ENCODE data around the gene BCAS3.
A peak's percentile ranks its signal among the peaks of the same experiment; 100 is the strongest.
"Not testable (repeated sequence)": the region's sequence is repeated elsewhere in the genome, so short reads cannot be mapped to it uniquely, and the experiment has no call there.

Gene BCAS3

DNA sequence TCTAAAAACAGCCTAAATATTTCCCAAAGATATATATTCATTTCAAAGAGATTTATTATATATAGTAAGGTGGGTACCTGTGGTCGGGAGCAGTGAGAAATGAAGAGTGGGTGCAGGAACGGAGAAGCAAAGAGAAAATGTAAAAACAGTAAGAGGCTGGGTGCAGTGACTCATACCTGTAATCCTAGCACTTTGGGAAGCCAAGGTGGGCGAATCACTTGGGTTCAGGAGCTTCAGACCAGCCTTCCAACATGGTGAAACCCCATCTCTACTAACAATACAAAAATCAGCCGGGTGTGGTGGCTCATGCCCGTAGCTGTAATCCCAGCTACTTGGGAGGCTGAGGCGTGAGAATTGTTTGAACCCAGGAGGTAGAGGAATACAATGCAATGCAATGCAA is 257.1 kb downstream of the BCAS3 start:
- DNase-seq (ENCODE audit: low spot score) = no peak

- DNase-seq (ENCODE audit: low spot score) = not testable (repeated sequence)
Measured at GRCh38 chr17:60935991-60936390, 258.3 kb downstream of the BCAS3 start.

- DNase-seq (ENCODE audit: low spot score) = no peak
Measured at GRCh38 chr17:60939318-60939717, 261.7 kb downstream of the BCAS3 start.

- peak; percentile 74 for DNase-seq (ENCODE audit: low spot score)
Measured at GRCh38 chr17:60941028-60941427, 263.4 kb downstream of the BCAS3 start.

- no peak for DNase-seq (ENCODE audit: low spot score)
Measured at GRCh38 chr17:60941571-60941970, 263.9 kb downstream of the BCAS3 start.

GRCh38 chr17:60944751-60945150 is 267.1 kb downstream of the BCAS3 start:
- no peak for DNase-seq (ENCODE audit: low spot score)

GRCh38 chr17:60947100-60947499 is 269.4 kb downstream of the BCAS3 start:
- DNase-seq (ENCODE audit: low spot score) = peak; percentile 68

DNA sequence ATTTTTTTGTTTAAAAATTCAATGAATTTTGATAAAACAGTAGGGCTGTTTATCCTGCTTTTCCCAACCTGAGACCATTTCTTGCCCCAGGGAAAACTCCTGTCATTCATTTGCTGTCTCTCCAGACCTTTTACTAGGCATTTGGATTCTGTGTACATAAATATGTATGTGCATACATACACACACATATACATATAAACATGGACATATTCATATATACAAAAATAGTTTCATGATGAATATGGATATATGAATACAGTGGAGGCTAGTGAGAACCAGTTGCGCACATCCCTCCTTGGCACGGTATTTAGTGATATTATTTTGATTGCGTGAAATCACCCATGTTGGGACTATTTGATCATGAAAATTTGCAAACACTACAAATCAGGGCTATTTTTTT is 269.9 kb downstream of the BCAS3 start:
- no peak for DNase-seq (ENCODE audit: low spot score)

- no peak for DNase-seq (ENCODE audit: low spot score)
Measured at GRCh38 chr17:60952747-60953146, 275.1 kb downstream of the BCAS3 start.

DNA sequence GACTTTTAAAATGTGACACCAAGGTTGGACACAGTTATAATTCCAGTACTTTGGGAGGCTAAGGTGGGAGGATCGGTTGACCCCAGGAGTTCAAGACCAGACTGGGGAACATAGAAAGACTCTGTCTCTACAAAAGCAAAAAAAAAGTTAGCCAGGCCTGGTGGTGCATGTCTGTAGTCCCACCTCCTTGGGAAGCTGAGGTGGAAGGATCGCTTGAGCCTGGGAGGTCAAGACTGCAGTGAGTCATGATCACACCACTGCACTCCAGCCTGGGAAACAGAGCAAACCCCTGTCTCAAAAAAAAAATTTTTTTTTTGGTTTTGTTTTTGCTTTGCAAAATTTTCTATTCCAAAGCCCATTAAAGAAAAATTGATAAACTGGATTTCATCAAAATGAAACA is 281.4 kb downstream of the BCAS3 start:
- no peak for DNase-seq (ENCODE audit: low spot score)

DNA sequence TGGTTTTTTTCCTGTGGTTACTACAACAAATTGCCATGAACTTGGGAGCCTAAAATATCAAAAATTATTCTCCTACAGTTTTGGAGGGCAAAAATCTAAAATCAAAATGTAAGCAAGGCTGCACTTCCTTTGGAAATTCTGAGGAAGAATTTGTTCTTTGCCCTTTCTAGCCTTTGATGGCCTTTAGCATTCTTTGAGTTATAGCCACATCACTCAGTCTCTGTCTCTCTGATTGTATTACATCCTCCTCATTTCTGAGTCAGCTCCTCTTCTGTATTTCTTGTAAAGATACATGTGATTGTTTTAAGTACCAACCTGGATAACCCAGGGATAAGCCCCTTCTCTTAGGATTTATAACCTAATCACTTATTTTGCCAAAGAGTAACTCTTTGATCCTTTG is 282.0 kb downstream of the BCAS3 start:
- no peak for DNase-seq (ENCODE audit: low spot score)

- no peak for DNase-seq (ENCODE audit: low spot score)
Measured at GRCh38 chr17:60960398-60961065, 282.9 kb downstream of the BCAS3 start.

GRCh38 chr17:60964160-60964559 is 286.5 kb downstream of the BCAS3 start:
- no peak for DNase-seq (ENCODE audit: low spot score)

GRCh38 chr17:60968266-60968665 is 290.6 kb downstream of the BCAS3 start:
- no peak for DNase-seq (ENCODE audit: low spot score)

DNA sequence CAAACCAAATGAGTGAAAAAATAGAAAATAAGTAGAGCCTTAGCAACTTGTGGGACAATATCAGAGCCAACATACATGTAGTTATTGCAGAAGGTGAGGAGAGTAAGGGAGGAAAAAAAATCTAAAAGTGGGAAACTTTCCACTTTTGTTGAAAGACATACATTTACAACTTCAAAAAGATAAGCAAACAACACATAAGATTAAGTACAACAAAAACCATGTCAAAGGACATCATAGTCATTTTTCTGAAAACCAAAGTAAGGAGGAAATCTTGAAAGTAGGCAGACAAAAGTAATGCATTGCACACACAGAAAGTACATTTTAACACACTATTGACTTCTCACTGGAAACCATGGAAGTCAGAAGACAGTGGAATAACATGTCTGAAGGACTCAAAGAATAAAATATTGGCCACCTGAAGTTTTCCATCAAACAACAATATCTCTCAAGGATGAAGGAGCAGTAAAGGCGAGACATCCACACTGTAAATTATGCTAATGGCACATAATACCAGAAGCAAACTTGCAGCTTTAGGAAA is 291.9 kb downstream of the BCAS3 start:
- no peak for DNase-seq (ENCODE audit: low spot score)

DNA sequence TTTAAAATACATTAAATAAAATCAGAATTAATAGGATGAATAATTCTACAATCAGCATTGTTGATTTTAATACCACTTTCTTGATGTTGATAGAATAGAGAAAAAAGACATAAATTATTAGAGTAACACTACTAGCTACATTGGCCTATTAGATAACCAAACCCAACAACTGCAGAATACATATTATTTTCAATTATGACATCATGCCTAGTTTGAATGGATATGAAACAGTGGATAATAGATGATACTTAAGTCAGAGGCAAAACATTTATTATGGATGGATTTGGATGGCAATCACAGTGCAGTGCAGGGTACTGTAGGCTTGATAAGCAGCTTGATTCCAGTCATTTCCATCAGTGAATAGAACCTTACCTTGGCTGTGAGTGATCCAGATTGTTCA is 293.1 kb downstream of the BCAS3 start:
- DNase-seq (ENCODE audit: low spot score) = no peak

GRCh38 chr17:60971515-60972369 is 294.1 kb downstream of the BCAS3 start:
- DNase-seq (ENCODE audit: low spot score) = peak; percentile 47

DNA sequence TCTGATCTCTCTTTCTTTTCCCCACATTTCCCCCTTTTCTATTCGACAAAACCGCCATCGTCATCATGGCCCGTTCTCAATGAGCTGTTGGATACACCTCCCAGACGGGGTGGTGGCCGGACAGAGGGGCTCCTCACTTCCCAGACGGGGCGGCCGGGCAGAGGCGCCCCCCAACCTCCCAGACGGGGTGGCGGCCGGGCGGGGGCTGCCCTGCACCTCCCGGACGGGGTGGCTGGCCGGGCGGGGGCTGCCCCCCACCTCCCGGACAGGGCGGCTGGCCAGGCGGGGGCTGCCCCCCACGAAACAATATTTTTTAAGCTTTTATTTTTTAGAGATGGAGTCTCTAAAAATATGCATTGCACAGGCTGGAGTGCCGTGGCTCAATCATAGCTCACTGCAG is 299.2 kb downstream of the BCAS3 start:
- not testable (repeated sequence) for DNase-seq (ENCODE audit: low spot score)

GRCh38 chr17:60989379-60989778 is 311.7 kb downstream of the BCAS3 start:
- DNase-seq (ENCODE audit: low spot score) = no peak

GRCh38 chr17:60989846-60990245 is 312.2 kb downstream of the BCAS3 start:
- no peak for DNase-seq (ENCODE audit: low spot score)

DNA sequence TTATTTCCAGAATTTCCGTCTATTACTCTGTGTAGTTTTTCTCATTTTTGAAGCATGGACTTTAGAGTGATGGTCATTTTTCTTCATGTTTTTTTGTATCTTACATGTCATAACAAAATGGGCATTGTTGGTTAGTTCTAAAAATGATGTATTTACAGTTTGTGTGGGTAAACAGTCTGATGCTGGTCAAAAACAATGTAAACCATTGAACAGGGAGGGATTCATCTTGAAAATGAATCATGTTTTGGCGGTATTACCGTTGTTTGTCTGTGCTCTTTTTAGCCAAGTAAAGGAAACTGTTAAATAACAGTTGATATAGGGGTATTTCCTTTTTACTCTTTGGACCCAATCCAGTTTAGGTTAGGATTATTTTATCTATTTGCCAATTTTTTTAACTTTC is 315.8 kb downstream of the BCAS3 start:
- DNase-seq (ENCODE audit: low spot score) = no peak

- DNase-seq (ENCODE audit: low spot score) = no peak
Measured at GRCh38 chr17:60995680-60996079, 318.0 kb downstream of the BCAS3 start.

DNA sequence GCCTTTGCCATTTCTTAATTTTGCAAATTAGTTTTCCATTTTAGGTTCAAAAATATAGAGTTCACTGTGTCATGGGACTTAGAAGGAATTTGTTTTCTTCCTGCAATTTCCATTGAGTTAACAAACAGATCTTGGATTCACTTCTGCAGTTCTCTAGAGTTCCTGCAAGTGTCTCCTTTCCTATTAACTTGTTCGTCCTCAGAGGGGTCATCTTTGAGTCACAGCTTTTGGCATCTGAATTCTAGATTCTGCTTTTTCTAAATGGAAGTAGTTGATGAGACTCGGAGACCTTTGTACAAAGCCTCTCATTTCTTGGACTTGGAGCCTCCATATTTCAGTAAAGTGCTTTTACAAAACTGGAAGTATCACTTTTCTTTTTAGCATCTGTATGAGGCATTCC is 323.3 kb downstream of the BCAS3 start:
- peak; percentile 14 for DNase-seq (ENCODE audit: low spot score)
